Naive B cell (primary cell): ENCODE data around the gene ACO2. TPM values are rescaled to one million over a fixed set of nuclear protein-coding genes. Genes with fewer than 3 reads are reported as not detected.

Experiments
- ATAC-seq, 2 donors: fragments of 150-1000 bp; cut with Tn5 transposase; 2 replicates each; pipeline ENCODE4 v1.10.0; 2021; ENCODE audit warnings: low read depth in 2 of 2, mild to moderate bottlenecking in 2 of 2, moderate library complexity in 2 of 2
- DNase-seq: peaks from one replicate; pipeline ENCODE4 v3.0.0; 2022
- H3K27ac Mint-ChIP-seq, 6 donors: one replicate each; pipeline ENCODE4 v1.8.0; 2020 to 2022; ENCODE audit warnings: mild to moderate bottlenecking in 6 of 6, mixed read lengths in 6 of 6, moderate library complexity in 5 of 6, inconsistent platforms in 2 of 6
- H3K27me3 Mint-ChIP-seq, 3 donors: one replicate each; pipeline ENCODE4 v1.8.0; 2021 to 2022; ENCODE audit warnings: mixed read lengths in 3 of 3, mild to moderate bottlenecking in 1 of 3
- H3K36me3 Mint-ChIP-seq, 2 donors: one replicate each; pipeline ENCODE4 v1.8.0; 2020 to 2022; ENCODE audit warnings: mixed read lengths in 2 of 2, inconsistent platforms in 1 of 2, mild to moderate bottlenecking in 1 of 2
- H3K4me1 Mint-ChIP-seq, 3 donors: one replicate each; pipeline ENCODE4 v1.8.0; 2020 to 2022; ENCODE audit warnings: mixed read lengths in 3 of 3, inconsistent platforms in 1 of 3, mild to moderate bottlenecking in 1 of 3, moderate library complexity in 1 of 3
- H3K4me3 Mint-ChIP-seq, 8 donors: one replicate each; pipeline ENCODE4 v1.8.0; 2020 to 2022; ENCODE audit warnings: mild to moderate bottlenecking in 8 of 8, mixed read lengths in 8 of 8, moderate library complexity in 8 of 8, inconsistent platforms in 2 of 8
- H3K9me3 Mint-ChIP-seq, 7 donors: one replicate each; pipeline ENCODE4 v1.8.0; 2020 to 2022; ENCODE audit warnings: mixed read lengths in 7 of 7, mild to moderate bottlenecking in 5 of 7, inconsistent platforms in 2 of 7, moderate library complexity in 1 of 7
- polyA plus RNA-seq, 6 donors: library from polyadenylated mRNA; unstranded; fragments of 300-500 nt; fragmentation: Illumina TruSeq; gene quantifications; one replicate each; pipeline ENCODE4 v1.2.3, GENCODE V29; 2021; ENCODE audit warnings: low read depth in 6 of 6

Gene ACO2
- polyA plus RNA-seq, 6 donors from 2014 or later: 88.9 to 124 (median 106) TPM

GRCh38 chr22:41535244-41535643 lies 66.3 kb downstream of the ACO2 start:
- Mint-ChIP-seq H3K27me3 (no peaks in the 10 kb centered on the region), H3K4me3 (no peak overlapping the region), H3K36me3 (peaks cover 0 to 4% of the 10 kb centered on the region in 2 donors), H3K4me1 (peaks cover 0 to 11% (median 4%) of the 10 kb centered on the region in 3 donors), H3K9me3 (no peaks in the 10 kb centered on the region), H3K27ac (peak overlapping the region in 1 of 6 donors; percentile 93)
- no peak for DNase-seq
- no peak for ATAC-seq

- H3K27me3 Mint-ChIP-seq: no peaks in the 10 kb centered on the region
- H3K36me3 Mint-ChIP-seq: peaks cover 0 to 4% of the 10 kb centered on the region in 2 donors
- H3K4me1 Mint-ChIP-seq: peaks cover 10 to 27% (median 13%) of the 10 kb centered on the region in 3 donors
- H3K27ac Mint-ChIP-seq: peak overlapping the region in 1 of 6 donors; percentile 62
- DNase-seq: no peak
- no peaks in the 10 kb centered on the region for H3K9me3 Mint-ChIP-seq
- H3K4me3 Mint-ChIP-seq: no peak overlapping the region
- no peak for ATAC-seq
Measured at GRCh38 chr22:41537203-41537602, 68.3 kb downstream of the ACO2 start.

- Mint-ChIP-seq H3K4me1 (peaks cover 20 to 37% (median 23%) of the 10 kb centered on the region in 3 donors), H3K27ac (no peak overlapping the region), H3K27me3 (no peaks in the 10 kb centered on the region), H3K9me3 (no peaks in the 10 kb centered on the region), H3K4me3 (no peak overlapping the region), H3K36me3 (peaks cover 0 to 4% of the 10 kb centered on the region in 2 donors)
- no peak for ATAC-seq
- DNase-seq: no peak
Measured at GRCh38 chr22:41538583-41538982, 69.7 kb downstream of the ACO2 start.

- no peaks in the 10 kb centered on the region for H3K9me3 Mint-ChIP-seq
- peaks cover 0 to 4% of the 10 kb centered on the region in 2 donors for H3K36me3 Mint-ChIP-seq
- no peaks in the 10 kb centered on the region for H3K27me3 Mint-ChIP-seq
- H3K4me1 Mint-ChIP-seq: peaks cover 26 to 39% (median 30%) of the 10 kb centered on the region in 3 donors
- no peak for DNase-seq
- peak overlapping the region in 1 of 8 donors; percentile 73 for H3K4me3 Mint-ChIP-seq
- no peak for ATAC-seq
- peak overlapping the region in 3 of 6 donors; percentile 35 to 82 (median 81) for H3K27ac Mint-ChIP-seq
Measured at GRCh38 chr22:41539146-41540005, 70.5 kb downstream of the ACO2 start.

GRCh38 chr22:41540006-41540315 lies 71.0 kb downstream of the ACO2 start:
- Mint-ChIP-seq H3K4me3 (peak overlapping the region in 1 of 8 donors; percentile 73), H3K27me3 (no peaks in the 10 kb centered on the region), H3K36me3 (peaks cover 0 to 4% of the 10 kb centered on the region in 2 donors), H3K4me1 (peaks cover 31 to 45% (median 36%) of the 10 kb centered on the region in 3 donors), H3K9me3 (no peaks in the 10 kb centered on the region), H3K27ac (peak overlapping the region in 3 of 6 donors; percentile 24 to 56 (median 33))
- ATAC-seq: no peak
- no peak for DNase-seq

- peak overlapping the region in 4 of 6 donors; percentile 34 to 61 (median 58) for H3K27ac Mint-ChIP-seq
- H3K36me3 Mint-ChIP-seq: no peaks in the 10 kb centered on the region
- DNase-seq (no peak), ATAC-seq (no peak)
- no peaks in the 10 kb centered on the region for H3K27me3 Mint-ChIP-seq
- no peaks in the 10 kb centered on the region for H3K9me3 Mint-ChIP-seq
- peak overlapping the region in 1 of 8 donors; percentile 43 for H3K4me3 Mint-ChIP-seq
- H3K4me1 Mint-ChIP-seq: peaks cover 31 to 49% (median 40%) of the 10 kb centered on the region in 3 donors
Measured at GRCh38 chr22:41540365-41540764, 71.4 kb downstream of the ACO2 start.

- peak overlapping the region in 5 of 6 donors; percentile 27 to 77 (median 60) for H3K27ac Mint-ChIP-seq
Measured at GRCh38 chr22:41541484-41541883, 72.6 kb downstream of the ACO2 start.

GRCh38 chr22:41542224-41542623 lies 73.3 kb downstream of the ACO2 start:
- no peaks in the 10 kb centered on the region for H3K9me3 Mint-ChIP-seq
- H3K4me3 Mint-ChIP-seq: peak overlapping the region in 6 of 8 donors; percentile 36 to 98 (median 95)
- H3K27me3 Mint-ChIP-seq: no peaks in the 10 kb centered on the region
- H3K27ac Mint-ChIP-seq: peak overlapping the region in 3 of 6 donors; percentile 14 to 63 (median 54)
- no peak for DNase-seq
- no peak for ATAC-seq
- H3K4me1 Mint-ChIP-seq: peaks cover 30 to 48% (median 40%) of the 10 kb centered on the region in 3 donors
- no peaks in the 10 kb centered on the region for H3K36me3 Mint-ChIP-seq

More at GRCh38 chr22:41541484-41541883, 72.6 kb downstream of the ACO2 start:
- ATAC-seq (no peak), DNase-seq (no peak)
- Mint-ChIP-seq H3K4me3 (peak overlapping the region in 3 of 8 donors; percentile 11 to 93 (median 81)), H3K4me1 (peaks cover 30 to 50% (median 40%) of the 10 kb centered on the region in 3 donors), H3K27me3 (no peaks in the 10 kb centered on the region), H3K36me3 (no peaks in the 10 kb centered on the region), H3K9me3 (no peaks in the 10 kb centered on the region)

- ATAC-seq (peak; percentile 96), DNase-seq (peak; percentile 95)
- Mint-ChIP-seq H3K4me1 (peaks cover 30 to 48% (median 40%) of the 10 kb centered on the region in 3 donors), H3K27ac (peak within 1 kb of the TSS; percentile 92 to 99 (median 98)), H3K36me3 (no peaks in the 10 kb centered on the region), H3K27me3 (no peaks in the 10 kb centered on the region), H3K9me3 (no peaks in the 10 kb centered on the region), H3K4me3 (peak within 1 kb of the TSS; percentile 93 to 99 (median 98))
Measured at GRCh38 chr22:41543854-41544670, 75.1 kb downstream of the ACO2 start, which contains the start of gene POLR3H. Gene POLR3H (minus strand): TSS chr22:41544470. CDS start chr22:41544101, 369 bp downstream.

- Mint-ChIP-seq H3K4me3 (peak overlapping the region; percentile 93 to 99 (median 98)), H3K4me1 (peaks cover 30 to 45% (median 40%) of the 10 kb centered on the region in 3 donors), H3K36me3 (no peaks in the 10 kb centered on the region), H3K27me3 (no peaks in the 10 kb centered on the region), H3K27ac (peak overlapping the region; percentile 92 to 99 (median 98)), H3K9me3 (no peaks in the 10 kb centered on the region)
- no peak for ATAC-seq
- DNase-seq: no peak
Measured at GRCh38 chr22:41544671-41545476, 76.0 kb downstream of the ACO2 start.

GRCh38 chr22:41548830-41549211 lies 79.9 kb downstream of the ACO2 start:
- H3K36me3 Mint-ChIP-seq: no peaks in the 10 kb centered on the region
- no peak for ATAC-seq
- H3K9me3 Mint-ChIP-seq: no peaks in the 10 kb centered on the region
- no peak for DNase-seq
- no peak overlapping the region for H3K27ac Mint-ChIP-seq
- H3K4me3 Mint-ChIP-seq: no peak overlapping the region
- H3K27me3 Mint-ChIP-seq: peaks cover 11 to 17% (median 16%) of the 10 kb centered on the region in 3 donors
- peaks cover 13 to 15% (median 15%) of the 10 kb centered on the region in 3 donors for H3K4me1 Mint-ChIP-seq

- no peaks in the 10 kb centered on the region for H3K36me3 Mint-ChIP-seq
- H3K4me1 Mint-ChIP-seq: peaks cover 0 to 2% (median 0%) of the 10 kb centered on the region in 3 donors
- no peak overlapping the region for H3K4me3 Mint-ChIP-seq
- DNase-seq (no peak), ATAC-seq (no peak)
- H3K27ac Mint-ChIP-seq: no peak overlapping the region
- no peaks in the 10 kb centered on the region for H3K9me3 Mint-ChIP-seq
- peaks cover 11 to 29% (median 17%) of the 10 kb centered on the region in 3 donors for H3K27me3 Mint-ChIP-seq
Measured at GRCh38 chr22:41550952-41551491, 82.1 kb downstream of the ACO2 start.
